ENCODE data around the gene MOB3C.

Gene MOB3C

GRCh38 chr1:46623743-46624644 lies 7.4 kb upstream of the MOB3C start:
- no peak for TF ChIP-seq CTCF (IDR thresholded peaks at IDR 0.05; ENCODE audit: insufficient read depth, low read length, missing control alignments)
- POLR2A ChIA-PET: interaction anchor here (0.6 kb wide), 1 partner anchor 15 kb away, joined by 3 read pairs; no protein-coding TSS in a partner anchor
- CTCF ChIA-PET: interaction anchor here (1.3 to 2.8 kb wide), 3 partner anchors 11 to 101 kb away, joined by 4 to 26 read pairs (median 5); no protein-coding TSS in a partner anchor
- DNase-seq (ENCODE audit: low read depth, low spot score): no peak
- H3K4me3 ChIP-seq (ENCODE audit: low read depth, low read length): no peak overlapping the region

- ChIA-PET CTCF (interaction anchor here (1.0 to 2.8 kb wide), 9 partner anchors 8 to 105 kb away, joined by 3 to 26 read pairs (median 3); no protein-coding TSS in a partner anchor), POLR2A (interaction anchor here (1.0 kb wide), 1 partner anchor 18 kb away, joined by 3 read pairs; the partner anchor contains the start of gene MKNK1)
- peak; percentile 47 for TF ChIP-seq CTCF (IDR thresholded peaks at IDR 0.05; ENCODE audit: insufficient read depth, low read length, missing control alignments)
- no peak for DNase-seq (ENCODE audit: low read depth, low spot score)
- no peak overlapping the region for H3K4me3 ChIP-seq (ENCODE audit: low read depth, low read length)
Measured at GRCh38 chr1:46622344-46622743, 5.7 kb upstream of the MOB3C start.

- H3K4me3 ChIP-seq (ENCODE audit: low read depth, low read length): no peak overlapping the region
- CTCF ChIA-PET: interaction anchor here (1.0 to 2.8 kb wide), 8 partner anchors 8 to 105 kb away, joined by 3 to 26 read pairs (median 3); no protein-coding TSS in a partner anchor
- POLR2A ChIA-PET: interaction anchor here (1.0 kb wide), 1 partner anchor 18 kb away, joined by 3 read pairs; the partner anchor contains the start of gene MKNK1
- DNase-seq (ENCODE audit: low read depth, low spot score): no peak
- no peak for TF ChIP-seq CTCF (IDR thresholded peaks at IDR 0.05; ENCODE audit: insufficient read depth, low read length, missing control alignments)
Measured at GRCh38 chr1:46621930-46622329, 5.3 kb upstream of the MOB3C start.

- H3K4me3 ChIP-seq (ENCODE audit: low read depth, low read length): no peak overlapping the region
- POLR2A ChIA-PET: no interaction called here
Measured at GRCh38 chr1:46619656-46620258, 3.1 kb upstream of the MOB3C start.

GRCh38 chr1:46618754-46619415 lies 2.3 kb upstream of the MOB3C start:
- DNase-seq (ENCODE audit: low read depth, low spot score): no peak
- ChIA-PET POLR2A (no interaction called here), CTCF (interaction anchor here (1.3 to 3.7 kb wide), 4 partner anchors 12 to 106 kb away, joined by 7 to 23 read pairs (median 8); partner anchors contain the start of gene MKNK1)
- H3K4me3 ChIP-seq (ENCODE audit: low read depth, low read length): no peak overlapping the region
- TF ChIP-seq CTCF (IDR thresholded peaks at IDR 0.05; ENCODE audit: insufficient read depth, low read length, missing control alignments): no peak

More at GRCh38 chr1:46619656-46620258, 3.1 kb upstream of the MOB3C start:
- CTCF ChIA-PET: interaction anchor here (1.5 to 1.7 kb wide), 2 partner anchors 11 to 105 kb away, joined by 7 read pairs; no protein-coding TSS in a partner anchor
- no peak for DNase-seq (ENCODE audit: low read depth, low spot score)
- no peak for TF ChIP-seq CTCF (IDR thresholded peaks at IDR 0.05; ENCODE audit: insufficient read depth, low read length, missing control alignments)
